ENCODE measurements around the gene DIO3.

DIO3 gene

GRCh38 chr14:101583715-101584054 lies 22.4 kb downstream of the DIO3 start:
- DNase-seq (ENCODE audit: low read depth): no peak

- DNase-seq (ENCODE audit: low read depth): no peak
These were observed 23.0 kb downstream of the DIO3 start for GRCh38 chr14:101584055-101584859.

- no peak for DNase-seq (ENCODE audit: low read depth)
These were observed 23.9 kb downstream of the DIO3 start for GRCh38 chr14:101585211-101585610.

GRCh38 chr14:101586531-101587430 lies 25.5 kb downstream of the DIO3 start:
- no peak for DNase-seq (ENCODE audit: low read depth)

- no peak for DNase-seq (ENCODE audit: low read depth)
These were observed 26.2 kb downstream of the DIO3 start for GRCh38 chr14:101587441-101587911.

GRCh38 chr14:101588286-101588975 lies 27.1 kb downstream of the DIO3 start:
- DNase-seq (ENCODE audit: low read depth): no peak

- DNase-seq (ENCODE audit: low read depth): no peak
These were observed 27.7 kb downstream of the DIO3 start for GRCh38 chr14:101588990-101589389.

- DNase-seq (ENCODE audit: low read depth): no peak
These were observed 28.3 kb downstream of the DIO3 start for GRCh38 chr14:101589486-101590015.

- no peak for DNase-seq (ENCODE audit: low read depth)
These were observed 28.8 kb downstream of the DIO3 start for GRCh38 chr14:101590062-101590461.

GRCh38 chr14:101590616-101591015 lies 29.3 kb downstream of the DIO3 start:
- DNase-seq (ENCODE audit: low read depth): no peak

- no peak for DNase-seq (ENCODE audit: low read depth)
These were observed 29.8 kb downstream of the DIO3 start for GRCh38 chr14:101591121-101591520.

GRCh38 chr14:101591582-101591981 lies 30.3 kb downstream of the DIO3 start:
- no peak for DNase-seq (ENCODE audit: low read depth)

- no peak for DNase-seq (ENCODE audit: low read depth)
These were observed 32.3 kb downstream of the DIO3 start for GRCh38 chr14:101593411-101594238.

- DNase-seq (ENCODE audit: low read depth): no peak
These were observed 33.3 kb downstream of the DIO3 start for GRCh38 chr14:101594511-101595148.

GRCh38 chr14:101595349-101595748 lies 34.1 kb downstream of the DIO3 start:
- DNase-seq (ENCODE audit: low read depth): no peak

- no peak for DNase-seq (ENCODE audit: low read depth)
These were observed 34.8 kb downstream of the DIO3 start for GRCh38 chr14:101595887-101596721.

- no peak for DNase-seq (ENCODE audit: low read depth)
These were observed 35.4 kb downstream of the DIO3 start for GRCh38 chr14:101596742-101597141.

GRCh38 chr14:101598159-101598558 lies 36.9 kb downstream of the DIO3 start:
- DNase-seq (ENCODE audit: low read depth): no peak

GRCh38 chr14:101598571-101599233 lies 37.4 kb downstream of the DIO3 start:
- DNase-seq (ENCODE audit: low read depth): no peak
